ENCODE results near the gene CDKL2.

GRCh38 chr4:75634951-75635350, 4.6 kb upstream of the CDKL2 start:
- TF ChIP-seq POLR2A (IDR thresholded peaks at IDR 0.05) (no peak), CTCF (IDR thresholded peaks at IDR 0.05) (no peak)

Data from uterus (tissue), 2 donors.